C4-2B (cell line): ENCODE data around the gene CHRM4.
"Not testable (repeated sequence)": the region's sequence is repeated elsewhere in the genome, so short reads cannot be mapped to it uniquely, and the experiment has no call there.

ENCODE experiments used
- H3K27ac ChIP-seq: fragments of 450-650 bp; 2 replicates; pipeline ENCODE4 v1.5.1; 2017
- ZFX ChIP-seq: fragments of 450-650 bp; IDR thresholded peaks from 2 replicates; pipeline ENCODE4 v1.6.1; 2017
- TF ChIP-seq, protein P1 (sequence below): fragments of 450-650 bp; conservative IDR thresholded peaks from 2 replicates; pipeline ENCODE4 v1.5.1; 2017; ENCODE audit warnings: mild to moderate bottlenecking

CHRM4 gene

DNA sequence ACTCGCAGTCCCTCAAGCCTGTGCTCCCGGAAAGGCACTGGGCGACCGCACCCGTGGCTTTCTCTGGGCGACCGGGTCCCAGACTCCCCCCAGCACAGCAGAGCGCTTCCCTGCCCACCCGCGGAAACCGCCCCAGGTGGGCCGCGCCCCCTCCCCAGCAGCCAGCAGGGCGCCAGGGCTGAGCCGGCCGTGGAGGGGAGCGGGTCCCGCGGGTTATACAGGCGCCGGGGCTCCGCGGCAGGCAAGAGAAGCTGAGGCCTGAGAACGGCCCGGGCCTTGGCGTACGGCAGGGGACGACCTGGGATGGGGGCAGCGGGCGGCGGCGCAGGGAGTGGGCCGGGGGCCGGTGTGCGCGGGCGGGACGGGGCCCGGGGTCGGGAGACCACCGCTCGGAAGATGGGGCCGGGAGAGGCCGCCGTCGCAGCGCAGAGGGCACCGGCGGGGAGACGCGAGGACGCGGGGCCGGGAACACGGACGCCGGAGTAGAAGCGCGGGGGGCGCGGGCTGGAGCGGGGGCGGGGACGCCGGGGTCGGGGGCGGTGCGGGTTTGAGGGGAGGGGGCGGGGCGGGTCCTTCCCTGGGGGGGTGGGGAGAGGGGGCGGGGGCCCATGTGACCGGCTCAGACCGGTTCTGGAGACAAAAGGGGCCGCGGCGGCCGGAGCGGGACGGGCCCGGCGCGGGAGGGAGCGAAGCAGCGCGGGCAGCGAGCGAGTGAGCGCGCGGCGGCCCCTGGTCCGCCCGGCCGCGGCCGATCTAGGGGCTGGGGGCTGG is 10.3 kb downstream of the CHRM4 start, which contains the start of gene MDK:
Gene MDK, plus strand, starts transcription at position 622 of the 771 bp plus-strand sequence. CDS start 389 bp downstream, outside the sequence.
- peak within 1 kb of the TSS; percentile 41 for H3K27ac ChIP-seq
- TF ChIP-seq, protein P1, sequence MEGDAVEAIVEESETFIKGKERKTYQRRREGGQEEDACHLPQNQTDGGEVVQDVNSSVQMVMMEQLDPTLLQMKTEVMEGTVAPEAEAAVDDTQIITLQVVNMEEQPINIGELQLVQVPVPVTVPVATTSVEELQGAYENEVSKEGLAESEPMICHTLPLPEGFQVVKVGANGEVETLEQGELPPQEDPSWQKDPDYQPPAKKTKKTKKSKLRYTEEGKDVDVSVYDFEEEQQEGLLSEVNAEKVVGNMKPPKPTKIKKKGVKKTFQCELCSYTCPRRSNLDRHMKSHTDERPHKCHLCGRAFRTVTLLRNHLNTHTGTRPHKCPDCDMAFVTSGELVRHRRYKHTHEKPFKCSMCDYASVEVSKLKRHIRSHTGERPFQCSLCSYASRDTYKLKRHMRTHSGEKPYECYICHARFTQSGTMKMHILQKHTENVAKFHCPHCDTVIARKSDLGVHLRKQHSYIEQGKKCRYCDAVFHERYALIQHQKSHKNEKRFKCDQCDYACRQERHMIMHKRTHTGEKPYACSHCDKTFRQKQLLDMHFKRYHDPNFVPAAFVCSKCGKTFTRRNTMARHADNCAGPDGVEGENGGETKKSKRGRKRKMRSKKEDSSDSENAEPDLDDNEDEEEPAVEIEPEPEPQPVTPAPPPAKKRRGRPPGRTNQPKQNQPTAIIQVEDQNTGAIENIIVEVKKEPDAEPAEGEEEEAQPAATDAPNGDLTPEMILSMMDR: no peak
- TF ChIP-seq ZFX: no peak

DNA sequence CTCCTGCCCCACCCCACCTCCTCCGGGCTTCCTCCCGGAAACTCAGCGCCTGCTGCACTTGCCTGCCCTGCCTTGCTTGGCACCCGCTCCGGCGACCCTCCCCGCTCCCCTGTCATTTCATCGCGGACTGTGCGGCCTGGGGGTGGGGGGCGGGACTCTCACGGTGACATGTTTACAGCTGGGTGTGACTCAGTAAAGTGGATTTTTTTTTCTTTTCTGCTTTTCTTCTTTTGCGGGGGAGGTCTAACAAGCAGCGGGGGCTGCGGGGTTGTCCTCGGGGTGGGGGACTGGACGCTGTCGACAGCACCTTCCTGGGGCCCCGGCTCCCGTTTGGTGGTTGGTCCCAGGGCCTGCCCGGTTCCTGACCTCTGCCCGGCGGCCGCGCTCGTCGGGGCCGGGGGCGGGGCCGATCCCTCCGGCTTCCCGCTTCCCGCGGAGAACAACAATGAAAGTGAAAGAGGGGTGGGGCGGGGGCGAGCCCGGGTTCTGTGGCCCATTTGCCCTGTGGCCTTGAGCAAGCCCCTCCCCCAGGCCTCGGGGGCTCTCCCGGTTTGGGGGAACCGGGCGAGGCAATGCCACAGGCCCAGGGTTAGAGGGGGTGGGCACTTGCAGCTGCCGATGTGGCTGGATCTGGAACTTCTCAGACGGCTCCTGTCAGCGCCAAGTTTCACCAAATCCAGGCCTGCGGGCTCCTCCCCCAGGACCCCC is 11.1 kb downstream of the CHRM4 start:
- TF ChIP-seq, protein P1: no peak
- no peak for TF ChIP-seq ZFX
- no peak overlapping the region for H3K27ac ChIP-seq

DNA sequence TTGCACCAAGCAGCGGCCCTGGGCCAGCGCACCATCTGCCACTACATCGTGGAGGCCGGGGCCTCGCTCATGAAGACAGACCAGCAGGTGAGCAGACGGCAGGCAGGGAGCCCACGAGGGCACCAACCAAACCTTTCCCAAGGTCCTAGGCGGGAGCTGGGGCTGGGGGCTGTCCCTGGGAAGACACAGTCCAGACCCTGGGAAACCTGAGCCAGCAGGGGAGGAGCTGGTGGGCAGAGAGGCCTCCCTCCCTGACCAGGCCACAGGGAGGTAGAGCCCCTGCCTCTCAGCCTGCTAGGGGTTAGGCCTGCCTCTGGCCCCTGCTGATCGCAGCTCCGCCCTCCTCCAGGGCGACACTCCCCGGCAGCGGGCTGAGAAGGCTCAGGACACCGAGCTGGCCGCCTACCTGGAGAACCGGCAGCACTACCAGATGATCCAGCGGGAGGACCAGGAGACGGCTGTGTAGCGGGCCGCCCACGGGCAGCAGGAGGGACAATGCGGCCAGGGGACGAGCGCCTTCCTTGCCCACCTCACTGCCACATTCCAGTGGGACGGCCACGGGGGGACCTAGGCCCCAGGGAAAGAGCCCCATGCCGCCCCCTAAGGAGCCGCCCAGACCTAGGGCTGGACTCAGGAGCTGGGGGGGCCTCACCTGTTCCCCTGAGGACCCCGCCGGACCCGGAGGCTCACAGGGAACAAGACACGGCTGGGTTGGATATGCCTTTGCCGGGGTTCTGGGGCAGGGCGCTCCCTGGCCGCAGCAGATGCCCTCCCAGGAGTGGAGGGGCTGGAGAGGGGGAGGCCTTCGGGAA is 11.9 kb downstream of the CHRM4 start:
- not testable (repeated sequence) for H3K27ac ChIP-seq

DNA sequence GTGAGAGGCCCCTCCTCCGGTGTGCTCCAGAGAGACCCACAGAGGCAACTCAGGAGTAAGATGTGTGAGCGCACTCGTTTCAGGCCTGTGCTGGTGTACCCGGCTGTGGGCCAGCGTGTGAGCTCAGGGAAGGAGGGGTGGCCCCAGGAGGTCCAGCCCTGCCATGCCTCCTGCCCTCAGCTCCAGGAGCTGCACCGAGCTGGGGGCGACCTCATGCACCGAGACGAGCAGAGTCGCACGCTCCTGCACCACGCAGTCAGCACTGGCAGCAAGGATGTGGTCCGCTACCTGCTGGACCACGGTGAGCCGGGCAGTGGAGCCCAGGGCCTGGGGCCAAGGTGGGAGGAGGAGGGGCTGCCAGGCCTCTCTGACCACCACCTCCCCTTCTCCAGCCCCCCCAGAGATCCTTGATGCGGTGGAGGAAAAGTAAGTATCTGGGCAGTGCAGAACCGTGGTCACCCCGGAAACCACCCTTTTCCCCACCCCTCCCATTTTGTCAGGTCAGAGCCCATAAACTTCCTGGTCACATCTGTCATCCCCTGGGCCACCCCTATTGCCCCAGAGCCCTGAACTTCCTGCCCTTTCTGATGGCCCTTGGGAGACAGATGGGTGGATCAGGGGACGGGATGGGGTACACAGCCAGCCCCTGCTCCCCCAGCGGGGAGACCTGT is 12.6 kb downstream of the CHRM4 start:
- no peak for TF ChIP-seq ZFX
- TF ChIP-seq, protein P1: no peak
- H3K27ac ChIP-seq: no peak overlapping the region

DNA sequence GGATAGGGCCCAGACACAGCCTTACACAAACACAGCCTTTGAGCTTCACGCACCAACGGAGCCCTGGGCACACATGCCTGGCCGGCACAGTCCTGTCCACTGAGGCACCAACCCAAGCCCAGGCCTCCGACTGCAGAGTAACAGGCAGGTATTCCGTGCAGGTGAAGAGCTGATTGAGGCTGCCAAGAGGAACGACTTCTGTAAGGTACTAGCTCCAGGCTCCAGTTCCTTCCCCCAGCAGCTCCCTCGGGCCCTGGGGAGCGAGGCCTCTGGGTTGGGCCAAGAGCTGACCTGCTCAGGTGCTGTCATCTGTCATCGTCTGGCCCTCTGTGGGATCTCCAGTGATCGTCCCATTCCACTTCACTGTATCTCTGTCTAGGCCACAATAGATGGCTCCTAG is 13.3 kb downstream of the CHRM4 start:
- no peak overlapping the region for H3K27ac ChIP-seq
- TF ChIP-seq, protein P1: no peak
- no peak for TF ChIP-seq ZFX

DNA sequence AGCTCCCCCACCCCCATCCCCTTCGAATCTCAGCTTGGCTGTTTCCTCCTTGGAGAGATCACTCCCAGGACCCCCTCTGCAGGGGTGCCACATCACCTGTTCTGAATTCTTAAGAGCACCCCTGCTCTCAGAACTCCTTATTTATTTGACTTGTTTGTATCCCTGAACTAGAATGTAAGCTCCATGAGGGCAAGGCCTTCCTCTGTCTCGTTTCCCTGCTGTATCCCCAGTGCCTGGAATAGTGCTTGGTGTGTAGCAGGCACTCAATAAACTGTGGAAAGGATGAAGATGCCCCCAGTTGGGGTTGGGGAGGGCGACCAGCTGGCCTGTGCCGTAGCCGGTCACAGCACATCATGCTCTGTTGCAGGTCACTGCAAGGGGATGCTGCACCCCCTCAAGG is 13.7 kb downstream of the CHRM4 start:
- TF ChIP-seq, protein P1: no peak
- TF ChIP-seq ZFX: no peak
- H3K27ac ChIP-seq: no peak overlapping the region

DNA sequence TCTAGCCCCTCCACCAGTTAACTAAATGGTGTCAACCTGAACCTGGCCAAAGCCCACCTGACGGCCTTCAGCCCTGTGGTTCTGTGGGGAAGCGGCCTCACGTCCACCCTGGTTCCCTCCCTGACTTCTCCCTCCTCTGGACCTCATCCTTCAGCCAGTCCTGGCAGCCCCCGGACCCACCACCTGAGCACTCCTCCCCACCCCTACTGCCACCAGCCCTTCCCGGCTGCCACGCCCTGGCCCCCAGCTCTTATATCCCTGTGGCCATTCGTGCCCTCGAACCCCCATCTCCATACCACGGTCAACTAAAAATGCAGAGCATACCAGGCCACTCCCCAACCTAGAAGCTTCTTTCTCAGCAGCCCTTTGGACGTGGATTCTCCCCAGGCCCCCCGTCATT is 14.3 kb downstream of the CHRM4 start:
- H3K27ac ChIP-seq: no peak overlapping the region
- TF ChIP-seq ZFX: no peak
- TF ChIP-seq, protein P1: no peak
